ENCODE results near the gene LTBP4.

The LTBP4 gene

GRCh38 chr19:40626918-40627317 lies 25.7 kb downstream of the LTBP4 start:
- no peak for DNase-seq (ENCODE audit: extremely low spot score)
- no peak for TF ChIP-seq CTCF (IDR thresholded peaks at IDR 0.05; ENCODE audit: control extremely low read depth, extremely low read depth, low read depth, missing control alignments)
- ChIA-PET CTCF (no interaction called here), POLR2A (no interaction called here)

- TF ChIP-seq CTCF (IDR thresholded peaks at IDR 0.05; ENCODE audit: control extremely low read depth, extremely low read depth, low read depth, missing control alignments) = no peak
- CTCF ChIA-PET = no interaction called here
- no peak for DNase-seq (ENCODE audit: extremely low spot score)
- POLR2A ChIA-PET = no interaction called here
These were observed 26.5 kb downstream of the LTBP4 start for GRCh38 chr19:40627486-40628279.

GRCh38 chr19:40629346-40629745 lies 28.2 kb downstream of the LTBP4 start:
- ChIA-PET CTCF (no interaction called here), POLR2A (no interaction called here)
- TF ChIP-seq CTCF (IDR thresholded peaks at IDR 0.05; ENCODE audit: control extremely low read depth, extremely low read depth, low read depth, missing control alignments) = no peak
- no peak for DNase-seq (ENCODE audit: extremely low spot score)

- CTCF ChIA-PET = interaction anchor here (1.4 to 1.6 kb wide), 2 partner anchors 15 to 167 kb away, joined by 3 to 6 read pairs; no protein-coding TSS in a partner anchor
- POLR2A ChIA-PET = no interaction called here
- TF ChIP-seq CTCF (IDR thresholded peaks at IDR 0.05; ENCODE audit: control extremely low read depth, extremely low read depth, low read depth, missing control alignments) = no peak
- DNase-seq (ENCODE audit: extremely low spot score) = no peak
These were observed 29.5 kb downstream of the LTBP4 start for GRCh38 chr19:40630571-40631160.

- ChIA-PET POLR2A (no interaction called here), CTCF (interaction anchor here (1.2 to 4.2 kb wide), 5 partner anchors 9 to 168 kb away, joined by 3 to 82 read pairs (median 42); partner anchors contain the start of gene LTBP4)
- no peak for DNase-seq (ENCODE audit: extremely low spot score)
- TF ChIP-seq CTCF (IDR thresholded peaks at IDR 0.05; ENCODE audit: control extremely low read depth, extremely low read depth, low read depth, missing control alignments) = no peak
These were observed 31.3 kb downstream of the LTBP4 start for GRCh38 chr19:40632311-40633036.

- no peak for TF ChIP-seq CTCF (IDR thresholded peaks at IDR 0.05; ENCODE audit: control extremely low read depth, extremely low read depth, low read depth, missing control alignments)
- no peak for DNase-seq (ENCODE audit: extremely low spot score)
- CTCF ChIA-PET = interaction anchor here (1.2 to 4.2 kb wide), 10 partner anchors 10 to 145 kb away, joined by 3 to 82 read pairs (median 11); partner anchors contain the start of genes COQ8B, ITPKC, LTBP4 and RAB4B
- POLR2A ChIA-PET = no interaction called here
These were observed 32.0 kb downstream of the LTBP4 start for GRCh38 chr19:40633207-40633606.
